Measurements from ENCODE around the gene ELOVL6. TPM values are rescaled to one million over a fixed set of nuclear protein-coding genes. Genes with fewer than 3 reads are reported as not detected.
"Not testable (repeated sequence)": the region's sequence is repeated elsewhere in the genome, so short reads cannot be mapped to it uniquely, and the experiment has no call there.

Gene ELOVL6
- polyA plus RNA-seq, 6 donors from 2014 or later: not detected

GRCh38 chr4:110193287-110193686 lies 5.1 kb downstream of the ELOVL6 start:
- H3K4me3 Mint-ChIP-seq: peak overlapping the region in 1 of 8 donors; percentile 82
- ATAC-seq (ENCODE audit: low read depth in 2 of 2); H3K27me3 Mint-ChIP-seq; DNase-seq; H3K36me3 Mint-ChIP-seq; H3K9me3 Mint-ChIP-seq: not testable (repeated sequence)
- peak overlapping the region in 3 of 6 donors; percentile 34 to 82 (median 44) for H3K27ac Mint-ChIP-seq
- peaks cover 23 to 30% (median 28%) of the 10 kb centered on the region in 3 donors for H3K4me1 Mint-ChIP-seq

GRCh38 chr4:110190249-110190648 lies 8.2 kb downstream of the ELOVL6 start:
- no peaks in the 10 kb centered on the region for H3K9me3 Mint-ChIP-seq
- DNase-seq: no peak

DNA sequence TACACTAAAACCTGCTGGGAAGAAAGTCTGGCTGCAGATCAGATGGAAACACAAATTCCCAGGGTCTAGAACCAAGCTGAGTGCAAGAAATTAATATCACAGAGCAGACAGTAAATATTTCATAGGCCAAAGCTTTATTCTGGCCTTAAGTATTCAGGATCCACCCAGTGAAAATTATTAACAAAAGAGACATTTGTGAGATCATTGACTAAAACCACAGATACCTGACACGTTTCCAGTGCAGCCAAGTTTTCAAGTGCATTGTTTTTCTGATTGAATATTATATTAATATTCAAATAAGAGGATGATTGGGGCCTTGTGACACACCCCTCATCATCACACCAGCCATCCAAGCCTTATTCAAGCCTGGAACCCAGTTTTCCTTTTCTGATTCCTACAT lies 10.3 kb downstream of the ELOVL6 start:
- DNase-seq (no peak), ATAC-seq (ENCODE audit: low read depth in 2 of 2) (no peak)
- Mint-ChIP-seq H3K27ac (no peak overlapping the region), H3K4me3 (no peak overlapping the region), H3K4me1 (peaks cover 6 to 13% (median 7%) of the 10 kb centered on the region in 3 donors), H3K36me3 (no peaks in the 10 kb centered on the region), H3K27me3 (no peaks in the 10 kb centered on the region), H3K9me3 (no peaks in the 10 kb centered on the region)

More at GRCh38 chr4:110190249-110190648, 8.2 kb downstream of the ELOVL6 start:
- H3K4me1 Mint-ChIP-seq: peaks cover 5 to 10% (median 7%) of the 10 kb centered on the region in 3 donors
- no peaks in the 10 kb centered on the region for H3K36me3 Mint-ChIP-seq
- no peak overlapping the region for H3K27ac Mint-ChIP-seq
- no peak overlapping the region for H3K4me3 Mint-ChIP-seq
- no peaks in the 10 kb centered on the region for H3K27me3 Mint-ChIP-seq
- no peak for ATAC-seq (ENCODE audit: low read depth in 2 of 2)

DNA sequence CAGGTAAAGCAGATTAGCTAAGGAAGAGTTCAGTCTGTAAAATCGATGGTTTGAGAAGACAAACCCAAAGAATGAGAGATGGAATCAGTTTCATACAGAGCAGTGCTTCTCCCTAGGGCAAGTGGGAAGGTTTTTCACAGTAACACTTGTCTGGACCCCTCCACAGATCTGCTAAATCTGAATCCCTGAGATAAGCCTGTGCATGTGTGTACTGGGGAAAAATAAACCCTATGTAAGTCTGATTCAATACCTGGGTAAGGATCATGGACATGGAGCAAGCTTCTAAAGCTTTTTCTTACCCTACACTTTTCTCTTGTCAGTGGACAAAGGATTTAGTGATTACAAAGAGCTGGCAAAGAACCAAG lies 13.6 kb downstream of the ELOVL6 start:
- Mint-ChIP-seq H3K9me3 (no peaks in the 10 kb centered on the region), H3K4me3 (no peak overlapping the region), H3K27me3 (no peaks in the 10 kb centered on the region), H3K27ac (peak overlapping the region in 1 of 6 donors; percentile 14), H3K4me1 (peaks cover 6 to 13% (median 7%) of the 10 kb centered on the region in 3 donors), H3K36me3 (no peaks in the 10 kb centered on the region)
- DNase-seq (no peak), ATAC-seq (ENCODE audit: low read depth in 2 of 2) (no peak)

DNA sequence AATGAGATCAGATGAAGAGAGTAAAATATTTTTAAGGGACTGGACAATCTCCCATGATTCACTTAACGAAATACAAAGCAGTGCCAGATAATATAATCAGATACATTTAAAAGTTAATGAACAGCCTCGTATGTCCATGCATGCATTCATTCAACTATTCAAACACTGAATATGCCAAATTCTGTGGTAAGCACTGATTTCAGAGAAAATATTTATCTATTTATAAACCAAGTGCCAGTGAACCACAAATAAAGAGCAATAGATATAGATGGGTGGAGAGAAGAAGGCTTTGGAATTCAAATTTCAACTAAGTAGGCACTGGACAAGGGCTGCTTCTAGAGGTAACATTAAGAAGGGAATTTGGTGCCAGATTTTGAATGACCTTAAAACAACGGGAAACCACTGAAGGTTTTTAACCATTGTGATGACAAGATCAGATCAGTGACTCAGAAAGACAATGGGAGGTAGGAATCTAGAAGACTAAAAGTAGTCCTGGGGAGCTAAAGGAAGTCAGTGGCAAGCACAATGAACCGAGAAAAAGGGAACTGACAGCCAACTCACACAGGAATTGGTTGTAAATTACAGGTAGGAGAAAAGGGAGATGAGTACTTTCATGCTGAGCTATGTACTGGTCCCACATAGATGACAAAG lies 14.2 kb downstream of the ELOVL6 start:
- H3K36me3 Mint-ChIP-seq: no peaks in the 10 kb centered on the region
- no peak overlapping the region for H3K4me3 Mint-ChIP-seq
- ATAC-seq (ENCODE audit: low read depth in 2 of 2): no peak
- H3K4me1 Mint-ChIP-seq: peaks cover 6 to 13% (median 7%) of the 10 kb centered on the region in 3 donors
- no peaks in the 10 kb centered on the region for H3K9me3 Mint-ChIP-seq
- DNase-seq: no peak
- no peaks in the 10 kb centered on the region for H3K27me3 Mint-ChIP-seq
- no peak overlapping the region for H3K27ac Mint-ChIP-seq

DNA sequence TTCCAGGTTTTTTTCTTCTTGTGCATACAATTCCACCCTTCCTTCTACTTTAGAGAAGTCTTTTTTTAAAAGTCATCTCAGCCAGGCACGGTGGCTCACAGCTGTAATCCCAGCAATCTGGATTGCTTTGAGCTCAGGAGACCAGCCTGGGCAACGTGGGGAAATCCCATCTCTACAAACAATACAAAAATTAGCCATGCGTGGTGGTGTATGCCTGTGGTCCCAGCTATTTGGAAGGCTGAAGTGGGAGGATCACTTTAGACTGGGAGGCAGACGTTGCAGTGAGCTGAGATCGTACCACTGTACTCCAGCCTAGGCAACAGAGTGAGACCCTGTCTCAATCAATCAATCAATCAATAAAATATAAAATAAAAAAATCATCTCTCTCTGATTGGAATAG lies 14.8 kb downstream of the ELOVL6 start:
- Mint-ChIP-seq H3K27me3 (no peaks in the 10 kb centered on the region), H3K4me3 (no peak overlapping the region), H3K36me3 (no peaks in the 10 kb centered on the region), H3K9me3 (no peaks in the 10 kb centered on the region), H3K4me1 (peaks cover 6 to 13% (median 7%) of the 10 kb centered on the region in 3 donors), H3K27ac (no peak overlapping the region)
- no peak for DNase-seq
- no peak for ATAC-seq (ENCODE audit: low read depth in 2 of 2)

DNA sequence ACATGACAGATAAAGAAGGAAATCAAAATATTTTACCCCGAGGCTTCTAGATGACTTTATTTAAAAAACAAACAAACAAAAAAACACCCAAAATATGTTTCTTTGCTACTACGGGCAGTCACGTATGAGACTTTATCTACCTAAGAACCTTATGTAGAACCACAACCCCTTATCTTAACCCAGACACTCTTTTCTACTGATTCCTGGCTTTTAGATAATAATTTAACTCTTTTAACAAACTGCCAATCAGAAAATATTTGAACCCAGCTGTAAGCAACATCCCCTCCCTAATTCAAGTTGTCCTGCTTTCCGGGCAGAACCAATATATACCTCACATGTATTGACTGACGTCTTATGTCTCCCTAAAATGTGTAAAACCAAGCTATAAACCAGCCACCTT lies 15.4 kb downstream of the ELOVL6 start:
- peaks cover 0 to under 1% of the 10 kb centered on the region in 2 donors for H3K36me3 Mint-ChIP-seq
- H3K27me3 Mint-ChIP-seq: no peaks in the 10 kb centered on the region
- no peak overlapping the region for H3K4me3 Mint-ChIP-seq
- H3K9me3 Mint-ChIP-seq: no peaks in the 10 kb centered on the region
- peaks cover 6 to 13% (median 7%) of the 10 kb centered on the region in 3 donors for H3K4me1 Mint-ChIP-seq
- ATAC-seq (ENCODE audit: low read depth in 2 of 2) (no peak), DNase-seq (no peak)
- peak overlapping the region in 1 of 6 donors; percentile 33 for H3K27ac Mint-ChIP-seq

DNA sequence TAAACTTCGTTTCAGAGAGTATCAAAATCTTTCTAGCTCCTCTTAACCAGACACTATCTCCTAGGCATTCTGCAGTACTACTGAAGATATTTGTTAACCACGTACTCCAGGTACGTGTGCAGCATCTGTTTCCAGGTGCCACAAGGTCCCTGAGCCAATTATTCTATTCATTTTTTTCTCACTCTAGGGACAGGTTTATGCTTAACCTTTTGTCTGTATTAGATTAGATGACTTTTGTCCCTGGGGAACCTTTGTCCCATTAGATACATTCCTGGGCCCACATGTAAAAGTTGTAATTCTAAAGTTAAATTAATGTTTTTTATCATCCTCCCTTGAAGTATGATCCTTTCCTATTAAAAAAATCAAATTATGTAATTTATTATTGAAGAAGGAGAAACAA lies 16.5 kb downstream of the ELOVL6 start:
- H3K4me3 Mint-ChIP-seq: no peak overlapping the region
- peaks cover 0 to 5% of the 10 kb centered on the region in 2 donors for H3K36me3 Mint-ChIP-seq
- H3K4me1 Mint-ChIP-seq: peaks cover 6 to 13% (median 7%) of the 10 kb centered on the region in 3 donors
- H3K27ac Mint-ChIP-seq: no peak overlapping the region
- no peaks in the 10 kb centered on the region for H3K9me3 Mint-ChIP-seq
- DNase-seq (no peak), ATAC-seq (ENCODE audit: low read depth in 2 of 2) (no peak)
- H3K27me3 Mint-ChIP-seq: no peaks in the 10 kb centered on the region

GRCh38 chr4:110175634-110176033 lies 22.8 kb downstream of the ELOVL6 start:
- Mint-ChIP-seq H3K4me3 (no peak overlapping the region), H3K9me3 (no peaks in the 10 kb centered on the region), H3K36me3 (peaks cover 0 to 5% of the 10 kb centered on the region in 2 donors), H3K27me3 (no peaks in the 10 kb centered on the region), H3K4me1 (no peaks in the 10 kb centered on the region), H3K27ac (no peak overlapping the region)
- no peak for ATAC-seq (ENCODE audit: low read depth in 2 of 2)
- no peak for DNase-seq

- H3K27ac Mint-ChIP-seq: no peak overlapping the region
- no peak overlapping the region for H3K4me3 Mint-ChIP-seq
- peaks cover 0 to 3% of the 10 kb centered on the region in 2 donors for H3K36me3 Mint-ChIP-seq
- no peaks in the 10 kb centered on the region for H3K4me1 Mint-ChIP-seq
- H3K27me3 Mint-ChIP-seq: no peaks in the 10 kb centered on the region
- ATAC-seq (ENCODE audit: low read depth in 2 of 2): no peak
- no peak for DNase-seq
- H3K9me3 Mint-ChIP-seq: no peaks in the 10 kb centered on the region
These were observed 25.4 kb downstream of the ELOVL6 start for GRCh38 chr4:110172972-110173371.

- DNase-seq: no peak
- Mint-ChIP-seq H3K9me3 (no peaks in the 10 kb centered on the region), H3K36me3 (no peaks in the 10 kb centered on the region), H3K4me1 (no peaks in the 10 kb centered on the region), H3K27ac (no peak overlapping the region), H3K27me3 (no peaks in the 10 kb centered on the region), H3K4me3 (no peak overlapping the region)
- no peak for ATAC-seq (ENCODE audit: low read depth in 2 of 2)
These were observed 26.4 kb downstream of the ELOVL6 start for GRCh38 chr4:110171971-110172370.

GRCh38 chr4:110170861-110171260 lies 27.6 kb downstream of the ELOVL6 start:
- no peaks in the 10 kb centered on the region for H3K36me3 Mint-ChIP-seq
- H3K4me3 Mint-ChIP-seq: no peak overlapping the region
- ATAC-seq (ENCODE audit: low read depth in 2 of 2): no peak
- H3K9me3 Mint-ChIP-seq: no peaks in the 10 kb centered on the region
- H3K27ac Mint-ChIP-seq: no peak overlapping the region
- DNase-seq: no peak
- H3K4me1 Mint-ChIP-seq: no peaks in the 10 kb centered on the region
- H3K27me3 Mint-ChIP-seq: no peaks in the 10 kb centered on the region

GRCh38 chr4:110165382-110166286 lies 32.8 kb downstream of the ELOVL6 start:
- DNase-seq: no peak
- no peak for ATAC-seq (ENCODE audit: low read depth in 2 of 2)
- Mint-ChIP-seq H3K4me3 (no peak overlapping the region), H3K27me3 (no peaks in the 10 kb centered on the region), H3K27ac (peak overlapping the region in 3 of 6 donors; percentile 48 to 91 (median 79)), H3K9me3 (peaks cover 0 to 1% (median 0%) of the 10 kb centered on the region in 7 donors), H3K36me3 (no peaks in the 10 kb centered on the region), H3K4me1 (peaks cover 0 to 5% (median 0%) of the 10 kb centered on the region in 3 donors)

- H3K9me3 Mint-ChIP-seq: peaks cover 0 to 1% (median 0%) of the 10 kb centered on the region in 7 donors
- ATAC-seq (ENCODE audit: low read depth in 2 of 2) (no peak), DNase-seq (no peak)
- no peaks in the 10 kb centered on the region for H3K27me3 Mint-ChIP-seq
- no peaks in the 10 kb centered on the region for H3K36me3 Mint-ChIP-seq
- peaks cover 0 to 5% (median 0%) of the 10 kb centered on the region in 3 donors for H3K4me1 Mint-ChIP-seq
- H3K27ac Mint-ChIP-seq: peak overlapping the region in 1 of 6 donors; percentile 64
- H3K4me3 Mint-ChIP-seq: no peak overlapping the region
These were observed 33.6 kb downstream of the ELOVL6 start for GRCh38 chr4:110164856-110165255.
